SK-N-SH (cell line): ENCODE measurements around the gene BOC.

Experiments used
- EP300 ChIP-seq, 2 experiments: IDR thresholded peaks; 2 replicates each; pipeline versions ENCODE4 v1.4.0 to v1.6.1; 2012; ENCODE audit warnings: borderline replicate concordance in 1 of 2, low read depth in 1 of 2, low read length in 1 of 2
- JUND ChIP-seq: IDR thresholded peaks from 2 replicates; pipeline ENCODE4 v1.4.0; 2012
- MXI1 ChIP-seq: IDR thresholded peaks from 2 replicates; pipeline ENCODE4 v1.6.1; 2012; ENCODE audit warnings: mild to moderate bottlenecking, low read depth, low read length, improper control_type of control experiment
- POLR2AphosphoS5 ChIP-seq: IDR thresholded peaks from 2 replicates; pipeline ENCODE4 v1.6.1; 2012; ENCODE audit warnings: low read depth, low read length
- RAD21 ChIP-seq: IDR thresholded peaks from 2 replicates; pipeline ENCODE4 v1.6.1; 2012; ENCODE audit warnings: mild to moderate bottlenecking, low read length
- RFX5 ChIP-seq: IDR thresholded peaks from 2 replicates; pipeline ENCODE4 v1.6.1; 2012; ENCODE audit warnings: mild to moderate bottlenecking, improper control_type of control experiment, low read length
- TAF1 ChIP-seq: IDR thresholded peaks from 2 replicates; pipeline ENCODE4 v1.6.1; 2012; ENCODE audit warnings: low read depth, mild to moderate bottlenecking, low read length, moderate library complexity, borderline replicate concordance
- TEAD4 ChIP-seq: IDR thresholded peaks from 2 replicates; pipeline ENCODE4 v1.4.0; 2012; ENCODE audit warnings: mild to moderate bottlenecking, borderline replicate concordance; ENCODE audit not compliant: insufficient read depth
- YY1 ChIP-seq: IDR thresholded peaks from 2 replicates; pipeline ENCODE4 v1.4.0; 2012; ENCODE audit warnings: low read depth, mild to moderate bottlenecking
- TF ChIP-seq, protein P1 (sequence below): IDR thresholded peaks from 2 replicates; pipeline ENCODE4 v1.6.1; 2012; ENCODE audit warnings: mild to moderate bottlenecking, low read depth, low read length, moderate library complexity
- TF ChIP-seq, protein P2 (sequence below): fragments of 200-600 bp; sonication (generic); IDR thresholded peaks from 2 replicates; pipeline ENCODE4 v1.6.1; 2017; ENCODE audit warnings: antibody characterized with exemption, mild to moderate bottlenecking, moderate library complexity
- TF ChIP-seq, protein P3 (sequence below): IDR thresholded peaks from 2 replicates; pipeline ENCODE4 v1.4.0; 2012; ENCODE audit warnings: low read depth, borderline replicate concordance
- TF ChIP-seq, protein P4 (sequence below): IDR thresholded peaks from 2 replicates; pipeline ENCODE4 v1.4.0; 2012; ENCODE audit warnings: low read depth

DNA sequence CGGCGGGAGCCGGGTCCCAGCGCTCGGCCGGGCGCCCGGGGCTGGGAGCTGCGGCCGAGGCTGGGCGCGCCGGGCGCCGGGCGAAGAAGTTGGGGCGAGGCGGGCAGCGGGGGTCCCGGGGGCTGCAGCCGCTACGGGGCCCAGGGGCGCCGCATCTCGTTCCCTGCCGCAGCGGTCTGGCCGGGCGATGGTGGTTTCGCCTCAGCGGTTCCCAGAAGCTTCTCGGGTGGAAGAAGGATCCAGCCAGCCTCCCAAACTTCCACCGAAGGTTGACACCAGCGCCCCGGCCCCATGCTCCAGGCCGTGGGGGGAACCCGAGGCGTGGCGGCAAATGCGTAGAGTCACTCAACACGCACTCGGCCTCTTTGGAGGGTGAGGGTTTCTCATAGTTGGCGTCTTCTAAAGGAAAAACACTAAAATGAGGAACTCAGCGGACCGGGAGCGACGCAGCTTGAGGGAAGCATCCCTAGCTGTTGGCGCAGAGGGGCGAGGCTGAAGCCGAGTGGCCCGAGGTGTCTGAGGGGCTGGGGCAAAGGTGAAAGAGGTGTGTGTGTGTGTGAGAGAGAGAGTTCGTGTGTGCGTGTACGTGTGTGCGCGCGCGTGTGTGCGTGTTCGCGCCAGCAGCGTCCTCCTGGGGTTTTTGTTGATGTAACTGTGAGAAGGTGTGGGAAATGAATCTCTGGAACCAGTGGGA lies 940 bp downstream of the BOC start:
- TF ChIP-seq, protein P1, sequence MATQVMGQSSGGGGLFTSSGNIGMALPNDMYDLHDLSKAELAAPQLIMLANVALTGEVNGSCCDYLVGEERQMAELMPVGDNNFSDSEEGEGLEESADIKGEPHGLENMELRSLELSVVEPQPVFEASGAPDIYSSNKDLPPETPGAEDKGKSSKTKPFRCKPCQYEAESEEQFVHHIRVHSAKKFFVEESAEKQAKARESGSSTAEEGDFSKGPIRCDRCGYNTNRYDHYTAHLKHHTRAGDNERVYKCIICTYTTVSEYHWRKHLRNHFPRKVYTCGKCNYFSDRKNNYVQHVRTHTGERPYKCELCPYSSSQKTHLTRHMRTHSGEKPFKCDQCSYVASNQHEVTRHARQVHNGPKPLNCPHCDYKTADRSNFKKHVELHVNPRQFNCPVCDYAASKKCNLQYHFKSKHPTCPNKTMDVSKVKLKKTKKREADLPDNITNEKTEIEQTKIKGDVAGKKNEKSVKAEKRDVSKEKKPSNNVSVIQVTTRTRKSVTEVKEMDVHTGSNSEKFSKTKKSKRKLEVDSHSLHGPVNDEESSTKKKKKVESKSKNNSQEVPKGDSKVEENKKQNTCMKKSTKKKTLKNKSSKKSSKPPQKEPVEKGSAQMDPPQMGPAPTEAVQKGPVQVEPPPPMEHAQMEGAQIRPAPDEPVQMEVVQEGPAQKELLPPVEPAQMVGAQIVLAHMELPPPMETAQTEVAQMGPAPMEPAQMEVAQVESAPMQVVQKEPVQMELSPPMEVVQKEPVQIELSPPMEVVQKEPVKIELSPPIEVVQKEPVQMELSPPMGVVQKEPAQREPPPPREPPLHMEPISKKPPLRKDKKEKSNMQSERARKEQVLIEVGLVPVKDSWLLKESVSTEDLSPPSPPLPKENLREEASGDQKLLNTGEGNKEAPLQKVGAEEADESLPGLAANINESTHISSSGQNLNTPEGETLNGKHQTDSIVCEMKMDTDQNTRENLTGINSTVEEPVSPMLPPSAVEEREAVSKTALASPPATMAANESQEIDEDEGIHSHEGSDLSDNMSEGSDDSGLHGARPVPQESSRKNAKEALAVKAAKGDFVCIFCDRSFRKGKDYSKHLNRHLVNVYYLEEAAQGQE, result 0 out of 2 replicates have a peak, but pooled peaks have one; percentile 18
- TF ChIP-seq, protein P2, sequence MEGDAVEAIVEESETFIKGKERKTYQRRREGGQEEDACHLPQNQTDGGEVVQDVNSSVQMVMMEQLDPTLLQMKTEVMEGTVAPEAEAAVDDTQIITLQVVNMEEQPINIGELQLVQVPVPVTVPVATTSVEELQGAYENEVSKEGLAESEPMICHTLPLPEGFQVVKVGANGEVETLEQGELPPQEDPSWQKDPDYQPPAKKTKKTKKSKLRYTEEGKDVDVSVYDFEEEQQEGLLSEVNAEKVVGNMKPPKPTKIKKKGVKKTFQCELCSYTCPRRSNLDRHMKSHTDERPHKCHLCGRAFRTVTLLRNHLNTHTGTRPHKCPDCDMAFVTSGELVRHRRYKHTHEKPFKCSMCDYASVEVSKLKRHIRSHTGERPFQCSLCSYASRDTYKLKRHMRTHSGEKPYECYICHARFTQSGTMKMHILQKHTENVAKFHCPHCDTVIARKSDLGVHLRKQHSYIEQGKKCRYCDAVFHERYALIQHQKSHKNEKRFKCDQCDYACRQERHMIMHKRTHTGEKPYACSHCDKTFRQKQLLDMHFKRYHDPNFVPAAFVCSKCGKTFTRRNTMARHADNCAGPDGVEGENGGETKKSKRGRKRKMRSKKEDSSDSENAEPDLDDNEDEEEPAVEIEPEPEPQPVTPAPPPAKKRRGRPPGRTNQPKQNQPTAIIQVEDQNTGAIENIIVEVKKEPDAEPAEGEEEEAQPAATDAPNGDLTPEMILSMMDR, result no peak
- no peak for TF ChIP-seq EP300 (IDR thresholded peaks at IDR 0.05; ENCODE audit: borderline replicate concordance in 1 of 2, low read depth in 1 of 2, low read length in 1 of 2)
- TF ChIP-seq RFX5, result no peak
- TF ChIP-seq, protein P3, sequence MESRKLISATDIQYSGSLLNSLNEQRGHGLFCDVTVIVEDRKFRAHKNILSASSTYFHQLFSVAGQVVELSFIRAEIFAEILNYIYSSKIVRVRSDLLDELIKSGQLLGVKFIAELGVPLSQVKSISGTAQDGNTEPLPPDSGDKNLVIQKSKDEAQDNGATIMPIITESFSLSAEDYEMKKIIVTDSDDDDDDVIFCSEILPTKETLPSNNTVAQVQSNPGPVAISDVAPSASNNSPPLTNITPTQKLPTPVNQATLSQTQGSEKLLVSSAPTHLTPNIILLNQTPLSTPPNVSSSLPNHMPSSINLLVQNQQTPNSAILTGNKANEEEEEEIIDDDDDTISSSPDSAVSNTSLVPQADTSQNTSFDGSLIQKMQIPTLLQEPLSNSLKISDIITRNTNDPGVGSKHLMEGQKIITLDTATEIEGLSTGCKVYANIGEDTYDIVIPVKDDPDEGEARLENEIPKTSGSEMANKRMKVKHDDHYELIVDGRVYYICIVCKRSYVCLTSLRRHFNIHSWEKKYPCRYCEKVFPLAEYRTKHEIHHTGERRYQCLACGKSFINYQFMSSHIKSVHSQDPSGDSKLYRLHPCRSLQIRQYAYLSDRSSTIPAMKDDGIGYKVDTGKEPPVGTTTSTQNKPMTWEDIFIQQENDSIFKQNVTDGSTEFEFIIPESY, result no peak
- no peak for TF ChIP-seq MXI1
- TF ChIP-seq TEAD4, result no peak
- TF ChIP-seq YY1, result no peak
- TF ChIP-seq RAD21, result no peak
- TF ChIP-seq JUND, result no peak
- no peak for TF ChIP-seq POLR2AphosphoS5
- no peak for TF ChIP-seq TAF1
- TF ChIP-seq, protein P4, sequence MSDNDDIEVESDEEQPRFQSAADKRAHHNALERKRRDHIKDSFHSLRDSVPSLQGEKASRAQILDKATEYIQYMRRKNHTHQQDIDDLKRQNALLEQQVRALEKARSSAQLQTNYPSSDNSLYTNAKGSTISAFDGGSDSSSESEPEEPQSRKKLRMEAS, result peak; percentile 56
